ENCODE measurements around the gene IQGAP1.

GRCh38 chr15:90351479-90352106 is 36.4 kb upstream of the IQGAP1 start:
- TF ChIP-seq CTCF (IDR thresholded peaks at IDR 0.05), result no peak
- no peak for TF ChIP-seq POLR2A (IDR thresholded peaks at IDR 0.05)
- TF ChIP-seq EP300 (IDR thresholded peaks at IDR 0.05), result no peak
